Kidney (tissue), 14 donors: ENCODE measurements around the gene JPT2. TPM values are rescaled to one million over a fixed set of nuclear protein-coding genes. Genes with fewer than 3 reads are reported as not detected.

Source experiments
- DNase-seq, 5 donors: peaks; one replicate each; pipeline ENCODE4 v3.0.0-alpha.2; 2013 to 2020
- FAIRE-seq: peaks from 2 replicates; lab custom pipeline; 2012; peaks lifted over from hg19 to GRCh38; lab: Jason Lieb, UNC
- H3K27ac ChIP-seq, 2 donors: one replicate each; pipeline ENCODE4 v1.7.0; 2013; ENCODE audit warnings: low read depth in 2 of 2, low read length in 2 of 2, inconsistent platforms in 1 of 2
- H3K27me3 ChIP-seq: one replicate; pipeline ENCODE4 v1.7.1; 2013; ENCODE audit warnings: low read length, inconsistent platforms; ENCODE audit not compliant: control insufficient read depth, insufficient read depth
- H3K36me3 ChIP-seq, 3 donors: one replicate each; pipeline versions ENCODE4 v1.7.0 to v1.7.1; 2013; ENCODE audit warnings: low read length in 3 of 3, control low read depth in 1 of 3, inconsistent platforms in 1 of 3; ENCODE audit not compliant: insufficient read depth in 3 of 3, control insufficient read depth in 2 of 3
- H3K4me1 ChIP-seq, 3 donors: one replicate each; pipeline versions ENCODE4 v1.7.0 to v1.7.1; 2013; ENCODE audit warnings: low read length in 3 of 3, inconsistent platforms in 1 of 3, low read depth in 1 of 3; ENCODE audit not compliant: control insufficient read depth in 2 of 3, insufficient read depth in 2 of 3
- H3K4me3 ChIP-seq, 3 donors: one replicate each; pipeline versions ENCODE4 v1.7.0 to v1.8.1; 2013; ENCODE audit warnings: low read length in 3 of 3, control low read depth in 1 of 3, inconsistent platforms in 1 of 3
- H3K9ac ChIP-seq, 3 donors: one replicate each; pipeline versions ENCODE4 v1.7.0 to v1.7.1; 2013; ENCODE audit warnings: low read length in 3 of 3, control low read depth in 1 of 3, inconsistent platforms in 1 of 3
- H3K9me3 ChIP-seq, 3 donors: one replicate each; pipeline versions ENCODE4 v1.7.0 to v1.7.1; 2013; ENCODE audit warnings: low read length in 3 of 3, control low read depth in 1 of 3, inconsistent platforms in 1 of 3; ENCODE audit not compliant: control insufficient read depth in 2 of 3, insufficient read depth in 1 of 3
- intact Hi-C: fragments of 100-400 bp; cut with DNase I; formaldehyde crosslinking; loops from one replicate; pipeline ENCODE4 v1.11.1; 2022
- polyA plus RNA-seq: library from polyadenylated mRNA; stranded (reverse); fragments of 350-450 nt; fragmentation: Illumina TruSeq; extraction: RNeasy Lipid Tissue Mini Kit (QIAGEN cat#74804); gene quantifications from one replicate; pipeline ENCODE4 v1.2.3, GENCODE V29; 2014; ENCODE audit warnings: low read depth, low replicate concordance; ENCODE audit not compliant: insufficient read depth
- total RNA-seq: library from RNA; stranded (reverse); fragmentation: NEBNext Ultra II Directional; extraction: Animal tissue kit (Norgen Biotek cat#: 25700); gene quantifications from one replicate; pipeline ENCODE4 v1.2.1, GENCODE V29; 2021
- TF ChIP-seq, protein P1 (sequence below): IDR thresholded peaks from 3 replicates; pipeline ENCODE4 v1.5.1; 2012; ENCODE audit warnings: mild to moderate bottlenecking, moderate library complexity, borderline replicate concordance; ENCODE audit not compliant: insufficient read depth; ENCODE audit errors: extremely low read depth
- donor health status: control.
- donor health status: control.
- donor health status: control.
- donor health status: control.
- donor health status: control.
- donor health status: DM: yes; HTN: yes; CAD: no.
- donor health status: Normal renal cell carcinoma (clear cell type).

Gene JPT2
- total and polyA plus RNA-seq, 2 donors from 2014 or later: 32.8 to 89.3 TPM

DNA sequence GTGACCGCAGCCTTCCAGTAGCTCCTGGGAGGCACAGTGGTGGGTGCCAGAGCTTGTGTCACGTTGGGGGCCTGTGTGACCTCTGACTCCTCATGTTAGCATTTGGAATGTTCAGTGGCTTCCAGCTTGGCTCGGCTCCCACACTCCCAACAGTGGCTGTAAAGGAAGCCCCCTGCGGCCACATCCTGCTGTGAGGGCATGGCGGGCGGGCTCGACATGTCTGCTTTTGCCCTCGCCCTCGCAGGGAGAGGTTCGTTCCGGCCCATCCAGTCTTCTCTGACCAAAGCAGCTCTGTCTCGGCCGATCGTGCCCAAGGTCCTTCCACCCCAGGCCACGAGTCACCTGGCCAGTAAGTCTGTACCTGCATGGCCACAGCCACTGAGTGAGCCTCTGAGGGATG is 12.2 kb upstream of the JPT2 start:
- no peak for DNase-seq
- Histone ChIP-seq H3K4me3 (no peak overlapping the region), H3K27me3 (no peaks in the 10 kb centered on the region), H3K9me3 (no peaks in the 10 kb centered on the region), H3K27ac (no peak overlapping the region), H3K36me3 (peaks cover 0 to 73% (median 55%) of the 10 kb centered on the region in 3 donors), H3K4me1 (no peaks in the 10 kb centered on the region), H3K9ac (no peak overlapping the region)
- intact Hi-C loops: no loop called here
- no peak for FAIRE-seq
- TF ChIP-seq, protein P1, sequence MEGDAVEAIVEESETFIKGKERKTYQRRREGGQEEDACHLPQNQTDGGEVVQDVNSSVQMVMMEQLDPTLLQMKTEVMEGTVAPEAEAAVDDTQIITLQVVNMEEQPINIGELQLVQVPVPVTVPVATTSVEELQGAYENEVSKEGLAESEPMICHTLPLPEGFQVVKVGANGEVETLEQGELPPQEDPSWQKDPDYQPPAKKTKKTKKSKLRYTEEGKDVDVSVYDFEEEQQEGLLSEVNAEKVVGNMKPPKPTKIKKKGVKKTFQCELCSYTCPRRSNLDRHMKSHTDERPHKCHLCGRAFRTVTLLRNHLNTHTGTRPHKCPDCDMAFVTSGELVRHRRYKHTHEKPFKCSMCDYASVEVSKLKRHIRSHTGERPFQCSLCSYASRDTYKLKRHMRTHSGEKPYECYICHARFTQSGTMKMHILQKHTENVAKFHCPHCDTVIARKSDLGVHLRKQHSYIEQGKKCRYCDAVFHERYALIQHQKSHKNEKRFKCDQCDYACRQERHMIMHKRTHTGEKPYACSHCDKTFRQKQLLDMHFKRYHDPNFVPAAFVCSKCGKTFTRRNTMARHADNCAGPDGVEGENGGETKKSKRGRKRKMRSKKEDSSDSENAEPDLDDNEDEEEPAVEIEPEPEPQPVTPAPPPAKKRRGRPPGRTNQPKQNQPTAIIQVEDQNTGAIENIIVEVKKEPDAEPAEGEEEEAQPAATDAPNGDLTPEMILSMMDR: no peak

DNA sequence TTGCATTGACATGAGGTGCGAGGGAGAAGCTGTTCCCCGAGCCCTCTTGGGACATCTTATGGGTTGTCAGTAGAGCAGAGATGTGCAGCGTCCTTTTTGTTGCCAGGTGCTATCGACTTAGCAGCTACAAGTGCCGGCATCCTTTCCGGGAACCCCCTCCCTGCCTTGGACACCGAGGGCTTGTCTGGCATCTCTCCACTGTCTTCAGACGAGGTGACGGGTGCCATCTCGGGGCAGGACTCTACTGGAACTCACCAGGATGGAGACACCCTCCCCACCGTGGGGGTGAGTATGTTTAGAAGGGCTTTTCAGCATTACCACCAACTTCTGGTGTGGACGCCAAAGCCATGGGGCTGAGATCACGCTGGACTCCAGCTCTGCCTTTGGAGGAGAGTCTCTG is 11.8 kb upstream of the JPT2 start:
- intact Hi-C loops: no loop called here
- H3K27ac ChIP-seq: no peak overlapping the region
- DNase-seq (no peak), FAIRE-seq (no peak)
- no peaks in the 10 kb centered on the region for H3K9me3 ChIP-seq
- no peak overlapping the region for H3K4me3 ChIP-seq
- H3K27me3 ChIP-seq: no peaks in the 10 kb centered on the region
- no peak overlapping the region for H3K9ac ChIP-seq
- TF ChIP-seq, protein P1: no peak
- peaks cover 0 to 78% (median 60%) of the 10 kb centered on the region in 3 donors for H3K36me3 ChIP-seq
- H3K4me1 ChIP-seq: no peaks in the 10 kb centered on the region

DNA sequence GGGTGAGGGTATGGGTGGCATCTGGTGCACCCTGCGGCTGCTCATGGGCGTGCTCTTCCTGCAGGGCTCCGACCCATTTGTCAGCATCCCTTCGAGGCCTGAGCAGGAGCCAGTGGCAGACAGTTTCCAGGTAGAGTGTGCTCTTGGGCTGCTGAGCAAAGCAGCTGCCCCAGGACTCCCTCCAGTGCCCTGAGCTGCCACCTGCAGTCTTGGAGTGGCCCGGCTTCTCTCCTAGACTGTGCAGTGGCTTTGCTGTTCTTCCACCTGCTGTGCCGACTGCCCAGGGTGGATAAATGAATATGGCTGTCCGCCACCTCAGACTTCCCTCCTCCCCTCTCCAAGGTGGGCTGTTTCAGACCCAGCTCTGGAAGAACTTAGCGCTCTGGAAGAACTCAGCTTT is 10.8 kb upstream of the JPT2 start:
- Histone ChIP-seq H3K27me3 (no peaks in the 10 kb centered on the region), H3K9ac (no peak overlapping the region), H3K27ac (no peak overlapping the region), H3K4me3 (no peak overlapping the region), H3K36me3 (peaks cover 0 to 79% (median 60%) of the 10 kb centered on the region in 3 donors), H3K4me1 (no peaks in the 10 kb centered on the region), H3K9me3 (no peaks in the 10 kb centered on the region)
- TF ChIP-seq, protein P1: no peak
- no peak for FAIRE-seq
- DNase-seq: no peak
- intact Hi-C loops: no loop called here

DNA sequence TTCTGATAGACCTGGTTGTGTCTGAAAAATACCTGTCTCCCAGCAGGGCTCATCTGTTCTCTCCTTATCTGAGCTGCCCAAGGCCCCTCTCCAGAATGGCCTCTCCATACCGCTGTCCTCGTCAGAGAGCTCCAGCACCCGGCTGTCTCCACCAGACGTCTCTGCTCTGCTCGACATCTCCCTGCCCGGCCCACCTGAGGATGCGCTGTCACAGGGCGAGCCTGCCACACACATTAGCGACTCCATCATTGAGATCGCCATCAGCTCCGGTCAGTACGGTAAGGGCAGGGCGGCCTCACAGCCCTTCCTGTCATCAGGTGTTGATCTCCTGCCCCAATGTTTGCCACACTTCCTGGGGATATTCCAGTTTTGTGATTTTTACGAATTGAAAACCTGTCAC is 10.2 kb upstream of the JPT2 start:
- DNase-seq: peak in 1 of 5 donors; percentile 56
- H3K27me3 ChIP-seq: no peaks in the 10 kb centered on the region
- H3K27ac ChIP-seq: no peak overlapping the region
- no peak for FAIRE-seq
- no peaks in the 10 kb centered on the region for H3K4me1 ChIP-seq
- intact Hi-C loops: no loop called here
- no peak overlapping the region for H3K4me3 ChIP-seq
- TF ChIP-seq, protein P1: no peak
- H3K9me3 ChIP-seq: no peaks in the 10 kb centered on the region
- H3K9ac ChIP-seq: no peak overlapping the region
- H3K36me3 ChIP-seq: peaks cover 4 to 82% (median 60%) of the 10 kb centered on the region in 3 donors
